H1 (cell line): ENCODE measurements around the gene MMADHC. TPM values are rescaled to one million over a fixed set of nuclear protein-coding genes. Genes with fewer than 3 reads are reported as not detected.

Source experiments
- CTCF ChIA-PET: fragments of 300-600 bp; sonication (Branson Sonifier 250); formaldehyde crosslinking; loops from one replicate; lab custom pipeline; 2021; ENCODE audit not compliant: partially characterized antibody; lab: Charles Lee
- POLR2A ChIA-PET: fragments of 300-600 bp; sonication (Branson Sonifier 250); formaldehyde crosslinking; loops from one replicate; lab custom pipeline; 2021; ENCODE audit warnings: inconsistent platforms; ENCODE audit not compliant: partially characterized antibody; lab: Charles Lee
- DNase-seq, 2 experiments: peaks; one replicate each; pipeline versions ENCODE4 v3.0.0 to v3.0.0-alpha.2; 2010 to 2022; ENCODE audit warnings: low spot score in 2 of 2, low read depth in 1 of 2, mixed read lengths in 1 of 2
- FAIRE-seq: peaks from 2 replicates; lab custom pipeline; 2011; peaks lifted over from hg19 to GRCh38; lab: Jason Lieb, UNC
- H2AFZ ChIP-seq: 2 replicates; pipeline ENCODE4 v1.8.1; 2012; ENCODE audit warnings: low read length, inconsistent platforms
- H2AK5ac ChIP-seq: 2 replicates; pipeline ENCODE4 v1.6.1; 2013; ENCODE audit warnings: low read depth, low read length
- H2BK120ac ChIP-seq: replicated peaks from 2 replicates; pipeline ENCODE3; 2013; ENCODE audit warnings: low read depth, low read length, inconsistent platforms
- H2BK12ac ChIP-seq: 2 replicates; pipeline ENCODE4 v1.6.1; 2013; ENCODE audit warnings: low read depth, low read length
- H2BK15ac ChIP-seq: 2 replicates; pipeline ENCODE4 v1.6.1; 2013; ENCODE audit warnings: low read length
- H2BK20ac ChIP-seq: 2 replicates; pipeline ENCODE4 v1.6.1; 2013; ENCODE audit warnings: low read length
- H2BK5ac ChIP-seq: 2 replicates; pipeline ENCODE4 v1.6.1; 2013; ENCODE audit warnings: low read depth, low read length
- H3K14ac ChIP-seq: 2 replicates; pipeline ENCODE4 v1.6.1; 2013; ENCODE audit warnings: inconsistent platforms; ENCODE audit not compliant: insufficient read length
- H3K18ac ChIP-seq: 2 replicates; pipeline ENCODE4 v1.6.1; 2013; ENCODE audit warnings: low read length; ENCODE audit errors: extremely low read depth
- H3K23ac ChIP-seq: 2 replicates; pipeline ENCODE4 v1.6.1; 2013; ENCODE audit warnings: inconsistent platforms; ENCODE audit not compliant: insufficient read length
- H3K23me2 ChIP-seq: 2 replicates; pipeline ENCODE4 v1.6.1; 2013; ENCODE audit warnings: low read depth, low read length
- H3K27ac ChIP-seq: 2 replicates; pipeline ENCODE4 v1.6.1; 2011; ENCODE audit warnings: low read depth, low read length, inconsistent platforms
- H3K27me3 ChIP-seq, 4 experiments: replicated peaks in 1 of 4; 1 replicate in 1 of 4; 2 replicates in 3 of 4; pipeline versions ENCODE4 v1.6.1 to v1.8.1; 2011 to 2013; ENCODE audit warnings: low read length in 3 of 4, mild to moderate bottlenecking in 3 of 4, inconsistent platforms in 2 of 4, mixed read lengths in 2 of 4, moderate library complexity in 1 of 4; ENCODE audit not compliant: control insufficient read depth in 3 of 4, insufficient read depth in 3 of 4; ENCODE audit errors: extremely low read depth in 1 of 4
- H3K36me3 ChIP-seq, 4 experiments: 2 replicates each; pipeline versions ENCODE4 v1.6.1 to v1.8.1; 2011 to 2013; ENCODE audit warnings: mild to moderate bottlenecking in 4 of 4, low read length in 3 of 4, moderate library complexity in 2 of 4, control low read depth in 1 of 4, inconsistent platforms in 1 of 4; ENCODE audit not compliant: insufficient read depth in 4 of 4, control insufficient read depth in 2 of 4
- H3K4ac ChIP-seq: replicated peaks from 2 replicates; pipeline ENCODE3; 2013; ENCODE audit warnings: low read length, low read depth, mixed read lengths, inconsistent platforms; ENCODE audit not compliant: insufficient read length
- H3K4me1 ChIP-seq, 4 experiments: replicated peaks in 1 of 4; 1 replicate in 1 of 4; 2 replicates in 3 of 4; pipeline versions ENCODE4 v1.6.1 to v1.8.1; 2011 to 2013; ENCODE audit warnings: low read length in 3 of 4, inconsistent platforms in 2 of 4, mixed read lengths in 1 of 4; ENCODE audit not compliant: insufficient read depth in 4 of 4, control insufficient read depth in 3 of 4
- H3K4me2 ChIP-seq, 2 experiments: 2 replicates each; pipeline versions ENCODE4 v1.6.1 to v1.8.1; 2011 to 2013; ENCODE audit warnings: low read depth in 2 of 2, low read length in 2 of 2, control low read depth in 1 of 2, inconsistent platforms in 1 of 2, mild to moderate bottlenecking in 1 of 2; ENCODE audit not compliant: insufficient read depth in 1 of 2
- H3K4me3 ChIP-seq, 4 experiments: fragments of 200-600, 300-600 bp in 1 of 4; sonication (generic), shearing (Covaris generic), sonication (Bioruptor Twin) in 1 of 4; 2 replicates each; pipeline versions ENCODE4 v1.5.1 to v1.8.1; 2011 to 2016; ENCODE audit warnings: low read length in 4 of 4, low read depth in 3 of 4, control low read depth in 2 of 4, inconsistent platforms in 2 of 4, mild to moderate bottlenecking in 2 of 4, mixed read lengths in 1 of 4, moderate library complexity in 1 of 4; ENCODE audit not compliant: insufficient read depth in 2 of 4; ENCODE audit errors: extremely low read depth in 1 of 4
- H3K56ac ChIP-seq: replicated peaks from 2 replicates; pipeline ENCODE3; 2013; ENCODE audit warnings: low read depth, mild to moderate bottlenecking, mixed read lengths, low read length, inconsistent platforms; ENCODE audit not compliant: insufficient read length
- H3K79me1 ChIP-seq: 2 replicates; pipeline ENCODE4 v1.6.1; 2013; ENCODE audit warnings: low read depth, low read length, control low read depth
- H3K79me2 ChIP-seq, 2 experiments: 2 replicates each; pipeline versions ENCODE4 v1.6.1 to v1.8.1; 2012 to 2013; ENCODE audit warnings: low read length in 2 of 2, mild to moderate bottlenecking in 2 of 2, inconsistent platforms in 1 of 2; ENCODE audit not compliant: insufficient read depth in 2 of 2, control insufficient read depth in 1 of 2
- H3K9ac ChIP-seq, 4 experiments: replicated peaks in 1 of 4; 1 replicate in 1 of 4; 2 replicates in 3 of 4; pipeline versions ENCODE4 v1.6.1 to v1.8.1; 2011 to 2013; ENCODE audit warnings: low read depth in 3 of 4, low read length in 3 of 4, control low read depth in 2 of 4, mild to moderate bottlenecking in 2 of 4, moderate library complexity in 2 of 4, inconsistent platforms in 1 of 4; ENCODE audit errors: extremely low read depth in 1 of 4
- H3K9me3 ChIP-seq, 2 experiments: 2 replicates each; pipeline versions ENCODE4 v1.6.1 to v1.8.1; 2012 to 2013; ENCODE audit warnings: mild to moderate bottlenecking in 2 of 2, moderate library complexity in 2 of 2, control low read depth in 1 of 2, inconsistent platforms in 1 of 2, low read depth in 1 of 2, low read length in 1 of 2, mixed read lengths in 1 of 2; ENCODE audit not compliant: insufficient read depth in 2 of 2
- H4K20me1 ChIP-seq, 2 experiments: replicated peaks in 1 of 2; 2 replicates each; pipeline versions ENCODE3 to v1.8.1; 2011 to 2013; ENCODE audit warnings: inconsistent platforms in 2 of 2, low read length in 2 of 2, mild to moderate bottlenecking in 1 of 2; ENCODE audit not compliant: insufficient read depth in 2 of 2, control insufficient read depth in 1 of 2
- H4K5ac ChIP-seq: 2 replicates; pipeline ENCODE4 v1.6.1; 2013; ENCODE audit warnings: low read length, low read depth, mixed read lengths, inconsistent platforms; ENCODE audit not compliant: insufficient read length
- H4K8ac ChIP-seq: 2 replicates; pipeline ENCODE4 v1.8.0; 2013; ENCODE audit warnings: mild to moderate bottlenecking, moderate library complexity, low read length, inconsistent platforms; ENCODE audit not compliant: insufficient read depth; ENCODE audit errors: extremely low read depth
- H4K91ac ChIP-seq: replicated peaks from 2 replicates; pipeline ENCODE3; 2013; ENCODE audit warnings: low read length, mixed read lengths, inconsistent platforms; ENCODE audit not compliant: insufficient read length
- ASH2L ChIP-seq: fragments of 200-600, 300-600 bp; sonication (generic); IDR thresholded peaks from one replicate; pipeline ENCODE4 v1.7.1; 2017; ENCODE audit warnings: low read length
- CREB1 ChIP-seq: IDR thresholded peaks from 2 replicates; pipeline ENCODE4 v1.6.1; 2012; ENCODE audit warnings: inconsistent platforms
- CTCF ChIP-seq, 3 experiments: IDR thresholded peaks; 1 replicate in 2 of 3; 2 replicates in 1 of 3; pipeline versions ENCODE4 v1.5.1 to v1.6.1; 2011; ENCODE audit warnings: low read length in 3 of 3, mild to moderate bottlenecking in 3 of 3, inconsistent platforms in 2 of 3, low read depth in 1 of 3, moderate library complexity in 1 of 3; ENCODE audit not compliant: insufficient read depth in 1 of 3; ENCODE audit errors: control extremely low read depth in 1 of 3
- FOSL1 ChIP-seq: IDR thresholded peaks from 2 replicates; pipeline ENCODE4 v1.6.1; 2011; ENCODE audit warnings: mild to moderate bottlenecking, low read depth, low read length, moderate library complexity; ENCODE audit not compliant: insufficient read depth
- GABPA ChIP-seq: IDR thresholded peaks from 2 replicates; pipeline ENCODE4 v1.6.1; 2011; ENCODE audit warnings: mild to moderate bottlenecking, low read length, moderate library complexity, borderline replicate concordance; ENCODE audit not compliant: insufficient read depth
- POLR2AphosphoS5 ChIP-seq: IDR thresholded peaks from 2 replicates; pipeline ENCODE4 v1.6.1; 2011; ENCODE audit warnings: low read depth, low read length
- RAD21 ChIP-seq, 2 experiments: IDR thresholded peaks in 1 of 2; conservative IDR thresholded peaks in 1 of 2; 2 replicates each; pipeline ENCODE4 v1.6.1; 2011; ENCODE audit warnings: low read depth in 2 of 2, low read length in 2 of 2, improper control_type of control experiment in 1 of 2, inconsistent platforms in 1 of 2, mild to moderate bottlenecking in 1 of 2, moderate library complexity in 1 of 2
- RNF2 ChIP-seq: fragments of 200-900, 300-1000 bp; sonication (generic); IDR thresholded peaks from 2 replicates; pipeline ENCODE4 v1.7.1; 2016; ENCODE audit warnings: borderline replicate concordance, low read depth, mild to moderate bottlenecking, antibody characterized with exemption, low read length; ENCODE audit not compliant: poor library complexity, severe bottlenecking; ENCODE audit errors: missing control alignments
- SAP30 ChIP-seq: fragments of 300-600 bp; sonication (generic); IDR thresholded peaks from 2 replicates; pipeline ENCODE4 v1.7.1; 2012; ENCODE audit warnings: low read length, moderate library complexity, mild to moderate bottlenecking, inconsistent platforms; ENCODE audit not compliant: insufficient read depth, insufficient replicate concordance
- SRF ChIP-seq: IDR thresholded peaks from 2 replicates; pipeline ENCODE4 v1.6.1; 2011; ENCODE audit warnings: mild to moderate bottlenecking, low read depth, low read length, moderate library complexity
- TAF7 ChIP-seq: optimal IDR thresholded peaks from 2 replicates; pipeline ENCODE3; 2011; ENCODE audit warnings: low read depth, mild to moderate bottlenecking, inconsistent platforms, low read length, moderate library complexity, borderline replicate concordance
- WGBS, 2 experiments: shearing (Covaris generic) in 1 of 2; methylation state at CpG; one replicate each; pipeline versions ENCODE4 v1.1.6 to v1.1.7; 2013 to 2015; ENCODE audit warnings: low lambda C conversion rate in 2 of 2, mixed read lengths in 2 of 2, inconsistent platforms in 1 of 2, low coverage in 1 of 2, missing lambda C conversion rate in 1 of 2; ENCODE audit not compliant: insufficient replicate concordance in 2 of 2, insufficient coverage in 1 of 2, insufficient read length in 1 of 2; ENCODE audit errors: extremely low coverage in 1 of 2, missing lambda C conversion rate in 1 of 2; 5-methylcytosine and 5-hydroxymethylcytosine counted together
- polyA plus RNA-seq, 7 experiments: library from polyadenylated mRNA; depleted of rRNA in 3 of 7; stranded (reverse) in 5 of 7; unstranded in 2 of 7; fragments of >200 nt in 5 of 7; fragments of 200-250 nt in 2 of 7; gene quantifications; 1 replicate in 5 of 7; 2 replicates in 1 of 7; 4 replicates in 1 of 7; pipeline versions ENCODE4 v1.2.1 to v1.2.3, GENCODE V29; 2011 to 2013; ENCODE audit warnings: missing spikeins in 2 of 7, mixed read lengths in 2 of 7
- total RNA-seq: library from RNA; stranded (reverse); fragmentation: NEBNext Ultra II Directional; extraction: Animal tissue kit (Norgen Biotek cat#: 25700); gene quantifications from 2 replicates; pipeline ENCODE4 v1.2.1, GENCODE V29; 2021

Gene MMADHC
- total and polyA plus RNA-seq, 2 of the 8 experiments (the other 6 are each of a cell fraction or from before 2014, with no cell fraction given): 61.1 to 130 TPM

GRCh38 chr2:149552226-149552625, 35.3 kb downstream of the MMADHC start:
- POLR2A ChIA-PET: no interaction called here
- CTCF ChIA-PET: interaction anchor here (1.3 to 1.6 kb wide), 2 partner anchors 9 to 535 kb away, joined by 4 to 5 read pairs; no protein-coding TSS in a partner anchor
- 96% methylated on average over 4 of the region's 4 CpGs; no CpG with 5 or more reads in 1 of the 2 experiments for WGBS, 2 experiments
- TF ChIP-seq POLR2AphosphoS5: no peak
- no peak for TF ChIP-seq RNF2
- no peak for TF ChIP-seq TAF7
- TF ChIP-seq ASH2L: no peak
- no peak for TF ChIP-seq CREB1
- TF ChIP-seq RAD21 (IDR thresholded peaks at IDR 0.05 in 1 of 2, conservative IDR thresholded peaks at IDR 0.05 in 1 of 2; ENCODE audit: low read depth in 2 of 2, low read length in 2 of 2): no peak
- TF ChIP-seq FOSL1: no peak
- TF ChIP-seq SAP30: no peak
- no peak for TF ChIP-seq GABPA
- TF ChIP-seq CTCF (IDR thresholded peaks at IDR 0.05; ENCODE audit: control extremely low read depth in 1 of 3, insufficient read depth in 1 of 3, low read depth in 1 of 3, low read length in 3 of 3): no peak
- TF ChIP-seq SRF: no peak

More at GRCh38 chr2:149552226-149552625, 35.3 kb downstream of the MMADHC start:
- no peaks in the 10 kb centered on the region for H4K20me1 ChIP-seq
- H3K23me2 ChIP-seq: no peaks in the 10 kb centered on the region
- no peaks in the 10 kb centered on the region for H3K79me1 ChIP-seq
- H2BK5ac ChIP-seq: no peak overlapping the region
- DNase-seq (no peak), FAIRE-seq (no peak)
- no peak overlapping the region for H3K14ac ChIP-seq
- no peak overlapping the region for H2AK5ac ChIP-seq
- H3K9ac ChIP-seq: no peak overlapping the region
- no peak overlapping the region for H3K4ac ChIP-seq
- H4K91ac ChIP-seq: no peak overlapping the region
- no peak overlapping the region for H3K18ac ChIP-seq
- no peak overlapping the region for H2BK12ac ChIP-seq
- no peak overlapping the region for H3K23ac ChIP-seq
- H3K27ac ChIP-seq: no peak overlapping the region
- H3K56ac ChIP-seq: no peak overlapping the region
- H2BK120ac ChIP-seq: no peak overlapping the region
- H3K9me3 ChIP-seq: peaks cover 0 to 10% of the 10 kb centered on the region in 2 experiments; a peak in 1 of 4 replicates
- no peak overlapping the region for H4K5ac ChIP-seq
- no peaks in the 10 kb centered on the region for H3K4me1 ChIP-seq
- H3K27me3 ChIP-seq: no peaks in the 10 kb centered on the region
- no peak overlapping the region for H4K8ac ChIP-seq
- no peak overlapping the region for H3K4me3 ChIP-seq
- no peaks in the 10 kb centered on the region for H3K36me3 ChIP-seq
- no peak overlapping the region for H2BK20ac ChIP-seq
- H2AFZ ChIP-seq: no peak overlapping the region
- no peak overlapping the region for H2BK15ac ChIP-seq
- no peaks in the 10 kb centered on the region for H3K79me2 ChIP-seq
- no peak overlapping the region for H3K4me2 ChIP-seq
